Stimulated activated naive B cell treated with anti-CD40 and anti-IgM and Interleukin-4, amounts not matched to agents 10 μg/mL and 1 μg/mL and 100 μg/mL, for 72 hours (primary cell): ENCODE data around the gene LCE7A.

Experiments used
- ATAC-seq, 2 donors: fragments of 150-1000 bp; cut with Tn5 transposase; replicated peaks; 2 replicates each; pipeline ENCODE4 v1.10.0; 2021; ENCODE audit warnings: moderate library complexity in 1 of 2
- DNase-seq: peaks from one replicate; pipeline ENCODE4 v3.0.0; 2021
- H3K27ac Mint-ChIP-seq: one replicate; pipeline ENCODE4 v1.8.0; 2022; ENCODE audit warnings: mild to moderate bottlenecking, mixed read lengths
- H3K27me3 Mint-ChIP-seq, 2 donors: one replicate each; pipeline ENCODE4 v1.8.0; 2022; ENCODE audit warnings: mixed read lengths in 2 of 2
- H3K36me3 Mint-ChIP-seq, 2 donors: one replicate each; pipeline ENCODE4 v1.8.0; 2022; ENCODE audit warnings: mixed read lengths in 2 of 2, mild to moderate bottlenecking in 1 of 2
- H3K4me1 Mint-ChIP-seq, 2 donors: one replicate each; pipeline ENCODE4 v1.8.0; 2022; ENCODE audit warnings: mixed read lengths in 2 of 2, mild to moderate bottlenecking in 1 of 2
- H3K4me3 Mint-ChIP-seq, 2 donors: one replicate each; pipeline ENCODE4 v1.8.0; 2022; ENCODE audit warnings: mild to moderate bottlenecking in 2 of 2, mixed read lengths in 2 of 2, moderate library complexity in 1 of 2
- H3K9me3 Mint-ChIP-seq, 2 donors: one replicate each; pipeline ENCODE4 v1.8.0; 2022; ENCODE audit warnings: mixed read lengths in 2 of 2, mild to moderate bottlenecking in 1 of 2

Gene LCE7A

GRCh38 chr1:152869808-152870419 lies 10.1 kb downstream of the LCE7A start:
- H3K9me3 Mint-ChIP-seq = no peaks in the 10 kb centered on the region
- no peak overlapping the region for H3K4me3 Mint-ChIP-seq
- H3K36me3 Mint-ChIP-seq = no peaks in the 10 kb centered on the region
- ATAC-seq = peak; percentile 79 to 87
- no peaks in the 10 kb centered on the region for H3K4me1 Mint-ChIP-seq
- peak; percentile 56 for DNase-seq
- no peak overlapping the region for H3K27ac Mint-ChIP-seq
- H3K27me3 Mint-ChIP-seq = peaks cover 6 to 13% of the 10 kb centered on the region in 2 donors

DNA sequence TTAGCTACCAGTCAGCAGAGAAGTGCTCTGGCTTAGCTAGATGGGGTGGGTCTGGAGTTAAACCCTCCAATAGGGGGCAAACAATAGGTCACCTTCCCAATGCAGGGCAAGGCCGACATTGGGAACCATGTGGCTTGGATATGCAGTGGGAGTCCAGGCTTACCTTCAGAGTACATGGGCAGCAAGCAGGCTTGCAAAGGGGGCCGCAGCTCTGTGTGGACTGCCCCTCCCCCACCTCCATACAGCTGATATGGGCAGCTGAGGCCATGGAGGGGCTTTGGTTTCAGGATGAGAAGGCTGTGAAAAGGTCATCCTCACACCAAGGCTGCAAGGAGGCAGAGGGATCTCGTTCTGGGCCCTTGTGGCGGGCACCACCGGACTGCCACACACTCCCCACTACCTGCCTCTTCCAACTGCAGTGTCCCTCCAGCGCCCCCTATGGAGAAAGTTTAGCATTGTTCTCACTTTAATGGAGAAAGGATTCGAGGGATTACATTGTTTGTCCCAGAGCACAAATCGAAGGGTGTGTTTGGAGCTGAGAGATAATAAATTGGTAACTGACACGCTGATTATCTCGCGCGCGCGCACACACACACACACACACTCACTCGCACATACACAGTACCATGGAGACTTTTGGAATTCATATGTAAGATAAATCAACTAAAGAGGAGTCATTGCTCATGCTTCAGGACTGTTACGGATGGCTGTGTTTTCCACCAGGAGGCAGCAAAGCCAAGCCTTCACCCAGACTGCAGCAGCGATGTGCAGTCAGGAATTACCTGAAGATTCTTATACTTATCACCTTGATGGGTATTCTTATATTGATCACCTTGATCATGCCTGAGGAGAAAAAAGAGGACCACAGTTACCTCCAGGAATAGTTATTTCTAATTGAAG lies 11.3 kb downstream of the LCE7A start:
- no peak overlapping the region for H3K27ac Mint-ChIP-seq
- ATAC-seq (no peak), DNase-seq (no peak)
- H3K27me3 Mint-ChIP-seq = peaks cover 13 to 22% of the 10 kb centered on the region in 2 donors
- no peaks in the 10 kb centered on the region for H3K36me3 Mint-ChIP-seq
- H3K9me3 Mint-ChIP-seq = no peaks in the 10 kb centered on the region
- no peaks in the 10 kb centered on the region for H3K4me1 Mint-ChIP-seq
- H3K4me3 Mint-ChIP-seq = no peak overlapping the region

DNA sequence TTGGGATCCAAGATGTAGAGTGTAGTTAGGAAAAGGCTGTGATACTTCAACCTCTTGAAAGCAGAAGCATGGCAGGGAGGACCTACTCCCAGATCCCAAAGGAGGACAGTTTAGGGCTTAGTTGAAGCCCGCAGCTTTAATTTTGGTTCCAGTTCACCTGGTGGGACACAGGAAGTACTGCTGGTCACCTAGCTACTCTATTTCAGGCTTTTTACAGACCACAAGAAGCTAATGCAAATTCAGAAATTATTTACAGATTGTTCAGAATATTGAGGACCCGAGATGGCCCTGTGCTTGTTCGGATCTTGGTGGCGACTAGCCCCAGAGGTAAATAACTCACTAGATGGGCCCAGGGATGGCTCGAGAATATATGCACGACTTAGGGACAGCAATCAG lies 11.9 kb downstream of the LCE7A start:
- peaks cover 13 to 22% of the 10 kb centered on the region in 2 donors for H3K27me3 Mint-ChIP-seq
- no peak overlapping the region for H3K4me3 Mint-ChIP-seq
- H3K4me1 Mint-ChIP-seq = no peaks in the 10 kb centered on the region
- H3K27ac Mint-ChIP-seq = no peak overlapping the region
- no peaks in the 10 kb centered on the region for H3K9me3 Mint-ChIP-seq
- no peak for DNase-seq
- no peaks in the 10 kb centered on the region for H3K36me3 Mint-ChIP-seq
- ATAC-seq = no peak

GRCh38 chr1:152873495-152873894 lies 13.7 kb downstream of the LCE7A start:
- no peak for DNase-seq
- Mint-ChIP-seq H3K27me3 (peaks cover 22 to 31% of the 10 kb centered on the region in 2 donors), H3K27ac (no peak overlapping the region), H3K9me3 (no peaks in the 10 kb centered on the region), H3K4me3 (no peak overlapping the region), H3K4me1 (no peaks in the 10 kb centered on the region), H3K36me3 (no peaks in the 10 kb centered on the region)
- no peak for ATAC-seq

DNA sequence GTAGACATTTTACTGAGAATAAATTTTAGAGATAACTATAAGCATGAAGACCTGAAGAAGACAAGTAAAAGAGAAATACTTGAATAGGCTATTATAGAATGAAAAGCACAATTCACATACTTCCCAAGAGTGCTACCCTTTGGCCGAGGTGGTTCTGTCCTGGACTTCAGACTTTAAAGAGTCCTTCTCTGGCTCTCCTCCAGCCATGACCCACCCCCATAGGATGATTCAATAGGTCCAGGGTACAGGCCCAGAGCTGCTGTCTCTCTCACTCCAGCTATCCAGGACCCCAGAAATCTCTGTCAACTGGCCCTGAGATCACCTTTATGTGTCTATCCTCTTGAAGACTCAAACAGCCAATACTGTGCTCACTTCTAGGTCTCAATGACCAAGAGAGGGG lies 17.0 kb downstream of the LCE7A start:
- H3K9me3 Mint-ChIP-seq = no peaks in the 10 kb centered on the region

DNA sequence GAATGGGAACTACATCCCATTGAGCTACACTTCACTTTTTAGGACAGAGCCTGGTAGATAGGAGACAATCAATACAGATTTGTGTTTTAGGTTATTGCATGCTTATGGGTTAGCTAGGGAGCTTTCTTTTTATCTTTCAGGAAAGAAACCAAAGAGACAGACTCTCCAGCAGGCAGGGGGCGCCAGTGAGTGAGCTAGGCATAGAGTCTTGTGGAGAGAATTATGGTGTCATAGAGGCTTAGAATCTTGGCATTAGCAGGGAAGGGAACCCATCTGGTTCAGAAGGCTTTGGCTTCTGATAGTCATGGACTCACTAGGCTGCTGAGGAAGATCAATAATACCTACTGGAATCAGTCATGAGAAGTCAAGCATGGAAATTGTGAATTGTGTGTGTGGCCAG lies 18.2 kb downstream of the LCE7A start, which contains the start of gene SMCP:
TSS of gene SMCP (plus strand) at position 281 of the 400 bp plus-strand sequence. CDS start 6,101 bp downstream, outside the sequence.
- H3K4me1 Mint-ChIP-seq = no peaks in the 10 kb centered on the region
- no peak for DNase-seq
- no peak for ATAC-seq
- peaks cover 21 to 24% of the 10 kb centered on the region in 2 donors for H3K27me3 Mint-ChIP-seq
- no peak within 1 kb of the TSS for H3K27ac Mint-ChIP-seq
- H3K4me3 Mint-ChIP-seq = no peak within 1 kb of the TSS
- H3K9me3 Mint-ChIP-seq = no peaks in the 10 kb centered on the region
- H3K36me3 Mint-ChIP-seq = no peaks in the 10 kb centered on the region

More for the DNA sequence above, 17.0 kb downstream of the LCE7A start:
- no peaks in the 10 kb centered on the region for H3K36me3 Mint-ChIP-seq
- no peak overlapping the region for H3K27ac Mint-ChIP-seq
- H3K27me3 Mint-ChIP-seq = peaks cover 21 to 24% of the 10 kb centered on the region in 2 donors
- no peak overlapping the region for H3K4me3 Mint-ChIP-seq
- no peak for DNase-seq
- H3K4me1 Mint-ChIP-seq = no peaks in the 10 kb centered on the region
- ATAC-seq = no peak

- no peak overlapping the region for H3K27ac Mint-ChIP-seq
- H3K9me3 Mint-ChIP-seq = no peaks in the 10 kb centered on the region
- DNase-seq (no peak), ATAC-seq (no peak)
- H3K36me3 Mint-ChIP-seq = no peaks in the 10 kb centered on the region
- peaks cover 0 to 5% of the 10 kb centered on the region in 2 donors for H3K4me1 Mint-ChIP-seq
- H3K4me3 Mint-ChIP-seq = no peak overlapping the region
- peaks cover 21 to 31% of the 10 kb centered on the region in 2 donors for H3K27me3 Mint-ChIP-seq
These were observed 19.9 kb downstream of the LCE7A start for GRCh38 chr1:152879559-152880198.

- no peaks in the 10 kb centered on the region for H3K9me3 Mint-ChIP-seq
- H3K4me3 Mint-ChIP-seq = no peak overlapping the region
- H3K27me3 Mint-ChIP-seq = peaks cover 17 to 28% of the 10 kb centered on the region in 2 donors
- DNase-seq (no peak), ATAC-seq (no peak)
- H3K27ac Mint-ChIP-seq = no peak overlapping the region
- H3K36me3 Mint-ChIP-seq = no peaks in the 10 kb centered on the region
- peaks cover 0 to 5% of the 10 kb centered on the region in 2 donors for H3K4me1 Mint-ChIP-seq
These were observed 20.5 kb downstream of the LCE7A start for GRCh38 chr1:152880316-152880715.

DNA sequence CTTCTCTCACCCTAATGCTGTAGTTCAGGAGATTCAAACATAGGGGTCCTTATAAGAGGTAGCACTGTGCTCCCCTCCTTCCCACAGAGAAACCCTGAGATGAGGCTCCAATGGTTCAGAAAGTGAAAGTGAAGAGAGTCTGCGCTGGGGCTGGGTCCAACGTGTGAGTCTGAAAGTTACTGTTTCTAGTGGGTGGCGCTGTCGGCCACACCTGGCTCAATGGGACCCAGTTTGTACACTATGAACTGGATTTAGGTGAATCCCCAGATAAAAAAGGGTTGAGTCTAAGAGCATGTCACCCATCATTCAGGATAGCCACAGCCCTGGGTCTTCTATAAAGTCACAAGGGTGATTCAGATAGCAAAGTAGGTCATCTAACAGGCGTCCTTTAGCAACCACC lies 21.1 kb downstream of the LCE7A start:
- Mint-ChIP-seq H3K27ac (no peak overlapping the region), H3K4me1 (peaks cover 0 to 5% of the 10 kb centered on the region in 2 donors), H3K27me3 (peaks cover 18 to 25% of the 10 kb centered on the region in 2 donors), H3K36me3 (no peaks in the 10 kb centered on the region), H3K4me3 (no peak overlapping the region), H3K9me3 (no peaks in the 10 kb centered on the region)
- ATAC-seq = no peak
- DNase-seq = no peak

DNA sequence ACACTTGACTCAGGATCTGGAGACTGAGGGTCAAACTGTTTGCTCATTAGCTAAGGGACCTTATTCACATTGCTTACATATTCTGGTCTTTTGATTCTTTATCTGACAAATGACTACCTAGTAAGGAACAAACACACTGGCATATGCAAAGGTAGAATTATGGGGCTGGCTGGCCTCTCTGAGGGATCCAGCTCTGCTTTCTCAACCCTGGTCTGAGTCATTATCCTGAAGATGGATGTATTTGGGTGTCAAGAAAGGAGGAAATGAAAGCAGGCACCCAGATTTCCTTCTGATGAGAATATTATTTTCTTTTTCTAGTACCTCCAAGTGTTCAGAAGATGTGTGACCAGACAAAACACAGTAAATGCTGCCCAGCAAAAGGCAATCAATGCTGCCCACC lies 24.3 kb downstream of the LCE7A start:
- no peak for DNase-seq
- Mint-ChIP-seq H3K36me3 (no peaks in the 10 kb centered on the region), H3K4me3 (no peak overlapping the region), H3K27ac (no peak overlapping the region), H3K4me1 (peaks cover 0 to 5% of the 10 kb centered on the region in 2 donors), H3K27me3 (peaks cover 10 to 34% of the 10 kb centered on the region in 2 donors), H3K9me3 (peaks cover 0 to 2% of the 10 kb centered on the region in 2 donors)
- ATAC-seq = no peak

GRCh38 chr1:152884506-152884905 lies 24.7 kb downstream of the LCE7A start:
- Mint-ChIP-seq H3K27me3 (peaks cover 10 to 34% of the 10 kb centered on the region in 2 donors), H3K4me3 (no peak overlapping the region), H3K4me1 (peaks cover 0 to 5% of the 10 kb centered on the region in 2 donors), H3K36me3 (no peaks in the 10 kb centered on the region), H3K27ac (no peak overlapping the region), H3K9me3 (peaks cover 0 to 2% of the 10 kb centered on the region in 2 donors)
- no peak for ATAC-seq
- no peak for DNase-seq

GRCh38 chr1:152884966-152885624 lies 25.3 kb downstream of the LCE7A start:
- no peaks in the 10 kb centered on the region for H3K36me3 Mint-ChIP-seq
- H3K27ac Mint-ChIP-seq = no peak overlapping the region
- peaks cover 0 to 2% of the 10 kb centered on the region in 2 donors for H3K9me3 Mint-ChIP-seq
- ATAC-seq (no peak), DNase-seq (no peak)
- H3K4me1 Mint-ChIP-seq = peaks cover 0 to 5% of the 10 kb centered on the region in 2 donors
- no peak overlapping the region for H3K4me3 Mint-ChIP-seq
- peaks cover 10 to 34% of the 10 kb centered on the region in 2 donors for H3K27me3 Mint-ChIP-seq

DNA sequence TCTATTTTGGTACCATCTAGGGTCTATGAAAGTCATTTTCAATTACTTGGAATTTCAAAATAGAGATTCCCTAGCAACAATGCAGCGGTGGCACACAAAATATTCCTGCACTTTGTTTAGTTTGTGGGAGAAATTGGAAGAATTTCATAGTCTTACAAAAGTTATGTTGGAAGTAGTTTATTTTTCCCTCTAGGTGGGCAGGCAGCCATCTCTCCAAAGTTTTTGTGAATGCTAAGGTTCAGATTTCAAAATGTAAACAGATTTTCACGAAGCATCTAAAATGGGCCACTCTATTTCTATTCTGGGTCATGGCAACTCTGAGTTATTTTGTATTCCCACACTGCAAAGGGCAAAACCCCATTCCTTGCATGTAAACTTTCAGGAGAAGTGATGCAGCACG lies 26.3 kb downstream of the LCE7A start:
- DNase-seq (no peak), ATAC-seq (no peak)
- Mint-ChIP-seq H3K9me3 (peaks cover 0 to 2% of the 10 kb centered on the region in 2 donors), H3K4me1 (peaks cover 0 to 5% of the 10 kb centered on the region in 2 donors), H3K27ac (no peak overlapping the region), H3K27me3 (peaks cover 10 to 34% of the 10 kb centered on the region in 2 donors), H3K4me3 (no peak overlapping the region), H3K36me3 (no peaks in the 10 kb centered on the region)
